ENCODE data around the gene LYZL1. TPM values are rescaled to one million over a fixed set of nuclear protein-coding genes. Genes with fewer than 3 reads are reported as not detected.
"Not testable (repeated sequence)": the region's sequence is repeated elsewhere in the genome, so short reads cannot be mapped to it uniquely, and the experiment has no call there.

Gene LYZL1
- not detected for polyA plus RNA-seq (2013, experiment 1 of 2; ENCODE audit: insufficient read length)
- not detected for polyA plus RNA-seq (2013, experiment 2 of 2; ENCODE audit: insufficient read length)

- DNase-seq, result not testable (repeated sequence)
Observed at GRCh38 chr10:29288906-29289305, at the start of gene LYZL1. Gene LYZL1, plus strand, starts transcription at chr10:29289070. Its CDS starts 2,798 bp downstream, at chr10:29291868.

- DNase-seq, result peak; percentile 8
Observed at GRCh38 chr10:29239569-29240472, 49.0 kb upstream of the LYZL1 start.

GRCh38 chr10:29240986-29241660 lies 47.7 kb upstream of the LYZL1 start:
- no peak for DNase-seq

DNA sequence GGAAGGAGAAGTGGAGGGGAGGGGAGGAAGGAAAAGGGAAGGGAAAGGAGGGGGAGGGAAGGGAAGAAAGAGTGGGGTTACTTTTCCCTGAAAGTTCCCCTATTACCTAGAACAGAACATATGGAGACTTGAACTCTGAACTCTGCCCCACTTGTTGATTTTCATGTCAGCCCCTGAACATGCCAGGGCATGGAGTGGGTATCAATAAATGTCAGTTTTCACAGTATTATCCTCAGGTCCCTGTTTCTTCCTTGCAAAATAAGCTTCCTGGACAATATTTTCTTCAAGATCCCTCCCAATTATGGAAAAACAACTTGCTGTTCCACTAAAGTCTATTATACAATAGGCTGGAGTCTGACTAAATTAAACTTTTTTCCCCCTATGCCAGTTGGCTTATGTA lies 46.9 kb upstream of the LYZL1 start:
- DNase-seq, result no peak

GRCh38 chr10:29243066-29243465 lies 45.8 kb upstream of the LYZL1 start:
- DNase-seq, result no peak

- no peak for DNase-seq
Observed at GRCh38 chr10:29243750-29244149, 45.1 kb upstream of the LYZL1 start.

DNA sequence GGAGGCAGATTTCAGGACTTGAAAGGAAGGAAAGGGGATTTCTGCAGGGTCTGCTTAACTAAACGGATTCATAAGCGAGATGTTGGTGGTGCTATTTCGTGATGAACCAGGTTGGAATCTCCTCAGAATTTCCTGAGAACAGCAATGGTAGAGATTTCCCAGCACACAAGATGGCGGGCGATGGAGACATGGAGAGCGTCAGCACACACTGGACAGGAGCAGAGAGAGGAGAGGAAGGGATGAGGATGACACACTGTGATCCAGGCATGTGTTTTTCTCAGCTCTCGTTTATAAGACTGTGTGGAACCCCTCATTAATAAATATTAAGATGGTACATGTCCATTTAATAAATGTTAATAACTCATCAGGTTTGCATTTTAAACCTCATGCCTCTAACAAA lies 43.9 kb upstream of the LYZL1 start:
- no peak for DNase-seq

DNA sequence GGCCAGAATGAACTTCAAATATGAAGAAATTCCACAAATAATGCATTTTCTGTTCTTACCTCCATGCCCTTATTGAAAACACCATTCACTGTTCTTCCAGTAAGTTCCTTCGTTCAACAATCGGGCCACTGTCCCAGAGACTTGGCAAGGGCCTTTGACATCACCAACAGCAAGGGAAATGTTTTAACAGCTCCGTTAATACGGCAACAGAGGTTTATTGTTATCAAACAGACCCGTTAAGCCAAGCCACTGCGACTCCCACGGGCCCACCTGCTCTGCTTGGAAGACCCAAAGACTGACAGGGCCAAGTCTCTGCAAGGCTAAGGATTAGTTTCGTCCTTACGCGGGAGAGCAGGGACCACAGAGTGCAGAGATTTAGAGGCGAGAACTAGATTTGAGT lies 43.4 kb upstream of the LYZL1 start:
- DNase-seq, result no peak

GRCh38 chr10:29246449-29246848 lies 42.4 kb upstream of the LYZL1 start:
- DNase-seq, result no peak

DNA sequence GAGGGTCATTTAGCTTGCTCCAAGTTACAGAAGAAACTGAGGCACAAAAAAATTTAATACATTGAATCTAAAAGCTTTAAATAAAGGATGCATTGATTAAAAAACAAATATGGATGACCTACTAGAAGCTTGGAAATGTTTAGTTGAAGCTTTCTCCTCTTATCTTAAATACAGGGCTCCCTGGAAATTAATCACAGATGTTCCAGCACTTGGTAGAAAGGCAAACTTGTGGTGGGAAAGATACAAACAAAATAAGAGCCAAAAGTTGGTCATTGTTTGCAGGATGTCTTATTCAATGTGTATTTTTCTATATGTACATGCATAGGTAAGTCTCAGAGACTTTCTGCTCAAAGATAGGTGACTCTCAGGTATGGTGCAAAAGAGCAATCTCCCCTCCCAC lies 40.7 kb upstream of the LYZL1 start:
- DNase-seq, result no peak

GRCh38 chr10:29249018-29249417 lies 39.9 kb upstream of the LYZL1 start:
- no peak for DNase-seq

DNA sequence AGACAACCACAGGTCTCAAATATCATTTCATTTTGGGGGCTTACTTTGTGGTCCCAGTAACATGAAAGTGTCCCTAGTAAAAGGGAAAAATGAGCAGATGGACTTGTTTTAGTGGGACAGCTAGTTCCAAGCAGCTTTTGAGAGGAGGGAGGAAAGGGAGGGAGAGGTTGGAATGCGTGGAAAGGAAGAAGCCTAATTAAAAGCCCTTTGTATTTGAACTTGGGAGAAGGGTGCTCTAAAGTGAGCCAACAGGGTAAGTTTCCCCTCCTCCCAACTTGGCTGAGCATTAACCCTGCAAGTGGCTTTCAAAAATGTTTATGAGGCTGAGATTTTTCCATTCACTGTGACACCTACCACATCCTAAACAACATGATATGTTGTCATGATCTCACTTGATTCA lies 38.8 kb upstream of the LYZL1 start:
- DNase-seq, result no peak

DNA sequence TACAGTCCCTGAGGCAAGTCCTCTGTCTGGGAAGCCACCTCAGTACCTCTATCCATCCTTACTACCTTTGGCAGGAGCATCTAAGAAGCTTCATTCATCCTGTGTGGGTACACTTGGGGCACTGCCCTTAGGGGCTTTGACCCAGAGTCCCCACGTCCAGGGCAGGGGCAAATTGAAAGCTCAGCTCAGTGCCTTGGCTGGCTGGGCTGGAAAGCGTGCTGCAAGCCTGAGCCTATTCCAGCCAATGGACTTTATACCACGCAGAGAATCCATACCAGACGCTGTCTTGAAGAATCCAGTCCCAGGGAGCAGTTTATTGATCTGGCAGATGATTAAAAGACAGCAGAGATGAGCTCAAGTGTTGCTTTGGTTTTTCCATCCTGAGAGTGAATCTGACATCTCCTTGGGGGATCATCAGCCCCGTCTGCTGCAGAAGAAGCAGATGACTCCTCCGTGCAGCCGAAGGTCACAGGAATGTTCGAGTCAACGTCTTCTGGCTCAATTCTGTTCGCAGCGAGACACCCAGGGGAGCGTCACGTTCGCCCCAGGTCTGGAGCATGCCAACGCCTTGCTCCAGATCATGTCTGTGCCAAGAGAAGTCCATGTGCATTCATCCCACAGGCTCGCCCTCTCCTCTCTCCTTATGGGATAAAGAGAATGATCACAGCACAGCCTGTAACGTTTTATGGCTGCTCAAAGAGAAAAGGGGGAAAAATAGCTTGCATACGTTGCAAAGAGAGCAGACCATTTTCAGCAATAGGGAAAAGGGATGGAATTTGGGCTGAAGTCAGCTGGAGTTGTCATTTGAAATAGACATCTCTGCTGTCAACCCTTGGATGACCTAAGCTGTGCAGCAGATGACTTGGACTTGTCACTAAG lies 35.8 kb upstream of the LYZL1 start:
- DNase-seq, result peak; percentile 44

- no peak for DNase-seq
Observed at GRCh38 chr10:29253690-29254029, 35.2 kb upstream of the LYZL1 start.

- DNase-seq, result peak; percentile 78
Observed at GRCh38 chr10:29254123-29255046, 34.5 kb upstream of the LYZL1 start.

DNA sequence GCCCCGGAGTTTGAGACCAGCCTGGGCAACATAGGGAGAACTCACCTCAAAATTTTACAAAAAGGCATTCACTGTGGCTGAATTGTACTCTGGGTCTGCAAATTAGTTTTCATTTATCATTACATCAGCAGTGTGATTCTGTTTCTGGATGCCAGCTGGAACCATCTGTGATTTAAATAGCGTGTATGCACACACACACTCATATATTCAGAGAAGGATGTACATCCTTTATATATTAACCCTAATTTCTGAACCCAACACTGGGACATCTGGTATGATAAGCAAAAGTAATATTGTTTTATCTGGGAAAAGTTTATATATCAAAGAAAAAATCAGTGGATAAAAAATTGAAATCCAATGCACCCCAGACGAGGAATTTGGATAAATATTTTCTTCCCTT lies 33.8 kb upstream of the LYZL1 start:
- no peak for DNase-seq

DNA sequence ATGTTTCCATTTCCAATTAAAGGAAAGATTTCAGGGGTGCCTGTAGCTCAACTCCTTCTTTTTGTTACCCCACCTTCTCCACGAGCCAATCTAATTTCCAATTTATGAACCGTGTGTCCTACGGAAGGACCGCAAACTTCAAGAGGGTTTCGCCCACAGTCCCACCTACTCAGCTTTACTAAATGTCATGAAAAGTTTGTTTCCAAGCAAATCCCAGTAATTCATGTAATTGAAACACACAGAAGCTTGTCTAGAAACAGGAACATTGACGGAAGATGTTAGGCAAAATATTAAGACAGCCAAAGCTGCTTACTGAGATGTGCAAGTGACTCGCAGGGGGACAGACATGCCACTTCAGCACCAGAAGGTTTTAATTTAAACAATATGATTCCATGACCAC lies 32.9 kb upstream of the LYZL1 start:
- no peak for DNase-seq

DNA sequence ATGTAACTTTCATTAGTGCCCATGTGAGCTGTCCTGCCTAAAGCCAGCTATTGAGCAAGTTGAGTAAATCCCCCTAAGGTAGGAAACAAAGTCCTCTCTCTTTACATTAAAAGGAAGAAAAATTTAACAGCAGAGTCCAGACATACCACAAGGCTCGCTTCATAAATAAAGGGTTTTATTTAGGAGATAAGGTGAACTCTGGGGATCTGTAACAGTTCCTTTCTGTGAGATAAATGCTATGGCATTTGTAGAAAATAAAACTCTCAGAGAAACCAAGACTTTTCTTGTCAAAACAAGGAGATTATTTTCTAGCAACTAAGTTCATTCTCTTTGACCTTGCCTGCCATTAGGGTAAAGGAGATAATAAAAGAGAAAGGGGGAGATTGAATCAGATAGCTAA lies 32.3 kb upstream of the LYZL1 start:
- DNase-seq, result peak; percentile 37

- peak; percentile 83 for DNase-seq
Observed at GRCh38 chr10:29257106-29257783, 31.6 kb upstream of the LYZL1 start.

- no peak for DNase-seq
Observed at GRCh38 chr10:29257784-29258135, 31.1 kb upstream of the LYZL1 start.

DNA sequence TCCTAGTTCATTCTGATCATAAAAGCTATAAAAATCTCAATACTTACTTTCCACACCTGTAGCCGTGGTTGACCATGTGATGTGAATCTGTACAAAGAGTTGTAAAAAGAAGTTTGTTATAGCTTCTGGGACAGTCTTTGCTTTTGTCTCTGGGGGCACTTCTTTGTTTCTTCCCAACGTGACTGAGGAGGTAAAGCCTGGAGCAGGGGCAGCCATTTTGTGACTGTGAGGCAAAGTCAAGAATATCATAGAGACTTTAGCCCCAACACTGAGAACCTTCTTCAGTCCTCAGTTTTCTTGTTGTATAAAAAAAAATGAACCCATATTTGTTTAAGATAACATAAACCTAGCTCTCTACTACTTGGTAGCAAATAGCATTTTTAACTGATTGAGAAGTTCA lies 29.4 kb upstream of the LYZL1 start:
- DNase-seq, result no peak
